NCI-H1694 (cell line): ENCODE measurements around the gene CACNA1C.
A peak's percentile ranks its signal among the peaks of the same experiment; 100 is the strongest.

ENCODE experiments used
- DNase-seq: peaks from one replicate; lab custom pipeline; 2025; lab: John Stamatoyannopoulos, UW

The CACNA1C gene

GRCh38 chr12:2258025-2258424 lies 205.2 kb downstream of the CACNA1C start:
- DNase-seq = no peak

- DNase-seq = no peak
Observed at GRCh38 chr12:2259369-2259768, 206.6 kb downstream of the CACNA1C start.

GRCh38 chr12:2260441-2260840 lies 207.7 kb downstream of the CACNA1C start:
- no peak for DNase-seq

GRCh38 chr12:2261708-2262107 lies 208.9 kb downstream of the CACNA1C start:
- no peak for DNase-seq

- no peak for DNase-seq
Observed at GRCh38 chr12:2262449-2262848, 209.7 kb downstream of the CACNA1C start.

GRCh38 chr12:2263901-2264300 lies 211.1 kb downstream of the CACNA1C start:
- no peak for DNase-seq

- DNase-seq = no peak
Observed at GRCh38 chr12:2264651-2265232, 212.0 kb downstream of the CACNA1C start.

- no peak for DNase-seq
Observed at GRCh38 chr12:2265461-2266167, 212.8 kb downstream of the CACNA1C start.

- no peak for DNase-seq
Observed at GRCh38 chr12:2266666-2267620, 214.2 kb downstream of the CACNA1C start.

GRCh38 chr12:2267703-2268470 lies 215.1 kb downstream of the CACNA1C start:
- DNase-seq = peak; percentile 6

- DNase-seq = no peak
Observed at GRCh38 chr12:2268471-2269286, 215.9 kb downstream of the CACNA1C start.

GRCh38 chr12:2270846-2271245 lies 218.1 kb downstream of the CACNA1C start:
- DNase-seq = no peak

GRCh38 chr12:2271961-2272360 lies 219.2 kb downstream of the CACNA1C start:
- no peak for DNase-seq

GRCh38 chr12:2273288-2273687 lies 220.5 kb downstream of the CACNA1C start:
- no peak for DNase-seq

- no peak for DNase-seq
Observed at GRCh38 chr12:2273751-2274150, 221.0 kb downstream of the CACNA1C start.

- no peak for DNase-seq
Observed at GRCh38 chr12:2274733-2275132, 221.9 kb downstream of the CACNA1C start.

- DNase-seq = no peak
Observed at GRCh38 chr12:2276288-2277033, 223.7 kb downstream of the CACNA1C start.

- no peak for DNase-seq
Observed at GRCh38 chr12:2277492-2278155, 224.8 kb downstream of the CACNA1C start.

GRCh38 chr12:2281446-2281845 lies 228.7 kb downstream of the CACNA1C start:
- no peak for DNase-seq

GRCh38 chr12:2282318-2282717 lies 229.5 kb downstream of the CACNA1C start:
- DNase-seq = no peak
